Astrocyte (in vitro differentiated cells and primary cell): ENCODE measurements around the gene PRKAR2A.

ENCODE experiments used
- CTCF ChIP-seq: IDR thresholded peaks from 2 replicates; pipeline ENCODE4 v1.5.1; 2011; ENCODE audit warnings: low read depth, mild to moderate bottlenecking, inconsistent platforms, low read length, moderate library complexity; ENCODE audit not compliant: insufficient read depth
- EZH2 ChIP-seq: IDR thresholded peaks from 2 replicates; pipeline ENCODE4 v1.6.1; 2012; ENCODE audit warnings: mild to moderate bottlenecking, low read length, inconsistent platforms; ENCODE audit not compliant: insufficient read depth

DNA sequence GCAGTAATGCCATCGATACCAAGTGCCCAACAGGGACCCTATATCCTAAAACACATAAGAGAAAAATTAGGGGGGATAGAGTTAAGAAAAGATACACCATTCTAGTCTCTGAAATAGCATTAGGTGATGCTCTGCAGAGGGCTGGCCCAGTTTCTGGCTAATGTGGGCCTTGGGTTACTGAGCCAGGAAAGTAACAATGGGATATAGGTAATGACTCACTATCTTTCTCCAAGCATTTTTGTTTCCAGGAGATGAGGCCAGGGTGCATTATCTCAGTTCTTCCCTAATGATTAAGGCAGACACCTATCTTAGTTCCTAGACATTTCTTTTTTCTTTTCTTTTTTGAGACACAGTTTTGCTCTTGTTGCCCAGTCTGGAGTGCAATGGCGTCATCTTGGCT, 50.0 kb downstream of the PRKAR2A start:
- TF ChIP-seq EZH2 (no peak), CTCF (no peak)
